CD4-positive, alpha-beta T cell treated with Interferon alpha-2 for 1 hour (primary cell): ENCODE data around the gene CRACR2A.

Source experiments
- DNase-seq, 2 donors: peaks; one replicate each; pipeline ENCODE4 v3.0.0-alpha.2; 2020 to 2022

Gene CRACR2A

DNA sequence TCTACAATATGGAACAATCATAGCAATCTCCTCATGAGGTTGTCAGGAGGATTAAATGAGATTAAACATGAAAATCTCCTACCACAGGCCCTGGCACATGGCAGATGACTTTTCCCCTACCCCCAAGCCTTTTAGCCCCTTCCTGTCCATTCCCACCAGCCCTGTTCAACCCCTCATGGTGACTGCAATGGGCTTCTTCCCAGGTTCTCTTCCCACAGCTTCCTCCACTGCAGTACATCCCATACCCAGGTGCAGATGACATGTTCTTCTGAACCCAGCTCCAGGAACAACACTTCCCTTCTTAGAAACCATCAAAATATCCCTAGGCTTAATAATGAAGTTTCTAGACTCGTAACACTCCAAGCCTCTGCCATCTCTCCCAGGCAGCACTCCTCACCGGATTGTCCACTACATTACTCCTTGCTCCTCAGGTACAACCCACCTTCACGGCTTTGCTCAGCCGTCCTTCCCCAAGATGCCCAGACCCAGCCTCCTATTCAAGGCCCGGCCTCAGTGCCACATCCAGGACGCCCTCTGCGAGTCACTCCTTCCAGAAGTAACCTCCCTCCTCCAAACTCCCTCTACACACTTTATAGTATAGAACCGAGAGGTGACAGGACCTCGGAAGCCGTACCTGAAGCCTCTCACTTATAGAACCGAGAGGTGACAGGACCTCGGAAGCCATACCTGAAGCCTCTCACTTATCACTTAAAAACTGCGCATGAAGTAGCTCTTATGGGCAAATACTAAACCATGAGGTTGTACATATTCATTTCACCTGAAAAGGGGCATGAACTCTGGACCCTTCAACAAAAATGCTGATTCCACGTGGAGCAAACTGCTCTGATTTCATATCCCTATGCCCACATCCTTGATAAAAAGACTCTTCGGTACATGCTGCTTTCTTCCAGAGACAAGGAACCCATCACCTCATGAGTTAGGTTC, 1.5 kb downstream of the CRACR2A start:
- no peak for DNase-seq

DNA sequence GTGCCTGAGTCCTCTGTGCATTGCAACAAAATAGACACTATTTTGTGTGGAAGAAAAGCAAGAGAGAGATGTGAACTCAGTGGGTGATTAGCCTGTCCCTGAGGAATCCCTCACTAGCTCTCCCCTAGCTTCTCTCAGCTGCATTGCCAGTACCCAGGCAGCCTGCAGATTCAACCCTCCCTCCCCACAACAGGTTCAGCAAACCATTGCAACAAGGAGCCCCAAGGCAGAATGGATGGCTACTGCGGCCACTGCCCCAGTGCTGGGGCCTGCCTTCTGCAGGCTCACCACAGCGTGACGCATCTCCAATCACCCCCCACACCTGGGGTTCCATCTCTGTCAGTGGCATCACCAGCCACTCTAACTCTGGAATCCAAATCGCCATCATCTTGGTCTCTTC, 2.3 kb downstream of the CRACR2A start:
- no peak for DNase-seq

DNA sequence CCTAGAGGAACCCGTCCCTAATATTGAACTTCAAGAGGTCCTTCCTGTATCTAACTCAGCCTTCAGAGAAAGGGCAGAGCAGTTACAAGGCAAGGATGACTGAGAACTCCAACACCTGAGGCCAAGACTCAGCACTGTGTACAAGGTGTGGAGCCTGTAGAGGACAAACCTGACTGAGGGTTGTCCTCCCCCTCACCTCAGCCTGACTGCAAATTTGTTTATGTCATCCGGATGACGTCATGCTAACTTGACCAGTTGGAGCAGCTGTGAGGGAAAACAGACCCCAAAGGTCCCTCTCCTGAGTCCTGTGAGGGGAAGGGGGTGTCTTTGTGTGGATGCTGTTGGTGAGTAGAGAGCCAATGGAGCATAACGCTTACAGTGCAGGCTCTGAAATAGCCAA, 4.3 kb downstream of the CRACR2A start:
- no peak for DNase-seq

DNA sequence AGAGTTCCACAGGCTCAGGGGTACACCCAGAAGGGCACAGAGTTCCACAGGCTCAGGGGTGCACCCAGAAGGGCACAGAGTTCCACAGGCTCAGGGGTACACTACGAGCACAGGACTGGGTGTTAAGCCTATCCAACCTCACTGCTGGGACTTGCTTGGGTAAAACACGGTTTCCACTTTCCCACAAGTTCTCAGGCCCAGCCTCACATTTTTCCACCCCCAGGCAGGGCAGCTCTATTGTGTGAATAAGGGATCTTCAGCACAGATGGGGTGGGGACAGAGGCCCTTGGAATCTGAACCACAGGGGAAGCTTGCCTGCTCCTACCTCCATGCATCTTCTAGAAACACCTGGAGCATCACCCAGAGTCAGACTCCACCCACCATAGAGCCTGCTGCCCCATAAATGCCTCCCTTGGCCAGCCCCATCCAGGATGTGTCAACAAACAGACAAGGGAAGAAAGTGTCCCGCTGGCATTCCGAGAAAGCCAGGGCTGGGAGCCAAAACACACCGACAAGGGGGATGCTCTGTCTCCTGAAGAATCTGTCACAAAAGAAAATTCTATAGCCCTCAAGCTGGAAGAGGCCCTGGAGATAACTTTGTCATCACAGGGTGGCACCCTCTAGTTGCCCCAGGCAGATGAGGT, 4.8 kb downstream of the CRACR2A start:
- DNase-seq = no peak

DNA sequence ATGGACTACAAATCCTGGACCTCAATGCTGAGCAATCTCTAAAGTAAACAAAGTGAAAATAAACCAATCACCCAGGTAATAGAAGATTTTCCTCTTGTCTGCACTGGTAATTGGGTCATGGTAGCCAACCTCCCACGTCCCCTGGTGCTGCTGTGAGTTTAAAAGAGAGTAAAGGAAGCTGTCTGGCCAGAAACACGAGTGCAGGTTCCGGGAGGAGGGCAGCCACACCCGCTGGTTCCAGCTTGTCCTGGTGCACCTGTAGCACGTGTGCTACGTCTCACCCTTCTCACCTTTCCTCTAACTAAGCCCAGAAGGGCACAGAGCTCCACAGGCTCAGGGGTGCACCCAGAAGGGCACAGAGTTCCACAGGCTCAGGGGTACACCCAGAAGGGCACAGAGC, 5.4 kb downstream of the CRACR2A start:
- peak in 1 of 2 donors; percentile 38 for DNase-seq

DNA sequence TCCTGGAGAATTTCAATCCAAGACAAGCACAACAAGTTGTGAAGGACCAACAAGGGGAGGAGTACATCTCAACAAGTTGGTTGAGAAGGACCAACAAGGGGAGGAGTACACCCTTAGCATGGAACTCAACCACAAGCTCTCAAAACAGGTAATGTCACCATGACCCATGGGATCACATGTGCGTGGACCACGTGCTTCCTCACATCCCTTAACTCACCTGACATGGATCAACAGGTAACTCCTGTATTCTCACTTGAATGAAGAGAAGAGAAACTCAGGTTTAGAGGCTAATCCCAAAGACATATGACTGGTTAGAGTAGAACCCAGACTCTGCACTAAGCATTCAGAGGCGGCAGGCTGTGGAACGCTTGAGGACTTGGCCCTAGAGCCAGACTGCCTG, 6.2 kb downstream of the CRACR2A start:
- no peak for DNase-seq

DNA sequence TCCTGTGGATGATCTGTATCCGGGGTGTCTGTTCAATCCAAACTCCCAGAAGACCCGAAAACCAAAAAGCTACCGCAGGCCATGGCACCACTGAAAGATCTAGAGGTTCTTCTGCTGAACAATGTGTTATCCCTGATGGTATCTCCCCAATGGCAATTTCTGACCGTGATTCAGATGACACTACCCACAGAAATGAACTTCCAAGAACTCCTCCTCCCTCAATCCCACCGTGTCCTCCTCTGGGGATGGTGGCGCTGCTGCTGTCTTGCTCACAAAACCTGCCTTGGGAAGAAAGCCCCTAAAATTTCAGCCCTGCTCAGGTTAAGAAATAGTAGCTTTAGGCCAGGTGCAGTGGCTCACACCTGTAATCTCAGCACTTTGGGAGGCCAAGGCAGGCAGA, 7.8 kb downstream of the CRACR2A start:
- no peak for DNase-seq

DNA sequence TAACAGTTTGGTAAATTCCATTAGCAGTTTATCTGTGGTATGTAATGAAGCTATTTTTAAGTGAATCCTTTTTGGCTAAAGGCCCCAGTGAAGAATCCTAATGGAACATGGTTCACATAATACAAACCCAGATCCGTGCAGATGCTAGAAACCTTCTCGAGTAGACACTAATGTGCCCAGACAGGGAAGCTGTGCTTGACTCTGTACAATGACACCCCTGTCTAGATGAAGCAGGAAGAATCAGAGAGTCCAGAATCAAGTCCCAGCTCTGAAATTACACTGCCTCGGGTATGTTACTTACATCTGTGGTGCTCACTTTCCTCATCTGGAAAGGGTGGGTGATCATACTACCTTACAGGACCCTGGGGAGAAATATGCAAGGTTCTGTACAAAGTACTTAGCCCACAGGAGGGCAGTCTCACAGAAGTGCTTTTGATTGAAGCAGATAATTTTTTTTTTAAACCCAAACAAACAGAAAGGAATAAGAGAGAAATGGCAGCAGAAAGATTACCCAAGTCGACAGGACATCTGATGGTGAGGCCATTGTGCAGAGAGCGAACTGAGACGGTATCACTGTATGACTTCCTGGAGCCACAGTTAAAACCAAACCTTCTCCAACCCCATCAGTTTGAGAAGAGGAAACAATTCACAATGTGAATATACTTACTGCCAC, 8.5 kb downstream of the CRACR2A start:
- peak in 1 of 2 donors; percentile 23 for DNase-seq

DNA sequence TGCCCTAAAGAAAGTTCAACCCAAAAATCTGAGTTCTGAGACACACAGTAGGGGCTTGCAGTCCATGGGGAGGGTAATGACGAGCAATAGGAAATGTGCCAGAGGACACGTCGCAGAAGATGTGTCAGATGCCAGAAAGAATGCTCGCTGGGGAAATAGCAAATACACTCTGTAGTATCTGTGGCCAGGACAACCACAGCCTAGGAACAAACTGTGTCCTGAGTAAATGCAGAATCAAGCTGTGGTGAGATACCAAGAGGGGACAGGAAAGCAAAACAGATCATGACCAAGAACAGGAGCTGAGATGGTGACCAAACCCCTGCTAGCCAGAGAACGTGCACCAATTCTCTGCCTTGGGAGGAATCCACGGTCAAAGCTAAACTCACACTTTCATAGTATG, 9.1 kb downstream of the CRACR2A start:
- no peak for DNase-seq

DNA sequence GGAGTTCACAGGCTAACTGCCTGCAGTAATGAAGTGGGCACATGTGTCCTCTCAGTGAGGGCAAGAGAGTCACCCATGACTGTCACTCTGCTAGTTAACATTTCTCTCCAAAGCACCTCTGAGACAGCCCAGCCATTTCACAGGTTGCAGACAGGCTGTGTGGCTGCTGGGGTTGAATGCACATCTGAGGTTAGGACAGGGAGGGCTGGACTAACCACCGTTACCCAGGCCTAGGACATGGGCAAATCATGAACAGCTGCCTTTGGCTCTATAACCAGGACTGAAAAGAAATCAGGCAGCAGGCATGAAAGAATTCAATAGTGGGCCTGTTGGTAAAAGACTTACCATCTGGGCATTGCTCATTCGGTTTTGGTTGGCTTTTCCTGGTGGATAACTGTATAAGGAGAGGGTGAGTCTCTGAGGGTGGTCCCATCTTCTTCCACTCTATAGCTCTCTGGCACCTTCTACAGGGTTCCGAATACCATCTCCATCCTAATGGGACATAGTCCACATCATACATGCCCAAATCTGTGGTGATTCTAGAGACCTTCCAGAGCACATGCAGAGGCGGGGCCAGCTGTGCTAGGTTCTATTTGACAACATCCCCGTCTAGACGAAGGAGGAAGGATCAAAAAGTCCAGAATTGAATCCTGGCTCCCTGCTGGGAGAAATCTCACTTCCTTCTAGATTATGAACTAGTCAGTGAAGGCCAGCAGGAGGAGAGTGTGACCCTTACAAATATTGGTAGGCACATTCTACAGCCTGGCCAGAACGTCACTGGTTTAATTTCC, 10.8 kb downstream of the CRACR2A start:
- no peak for DNase-seq

DNA sequence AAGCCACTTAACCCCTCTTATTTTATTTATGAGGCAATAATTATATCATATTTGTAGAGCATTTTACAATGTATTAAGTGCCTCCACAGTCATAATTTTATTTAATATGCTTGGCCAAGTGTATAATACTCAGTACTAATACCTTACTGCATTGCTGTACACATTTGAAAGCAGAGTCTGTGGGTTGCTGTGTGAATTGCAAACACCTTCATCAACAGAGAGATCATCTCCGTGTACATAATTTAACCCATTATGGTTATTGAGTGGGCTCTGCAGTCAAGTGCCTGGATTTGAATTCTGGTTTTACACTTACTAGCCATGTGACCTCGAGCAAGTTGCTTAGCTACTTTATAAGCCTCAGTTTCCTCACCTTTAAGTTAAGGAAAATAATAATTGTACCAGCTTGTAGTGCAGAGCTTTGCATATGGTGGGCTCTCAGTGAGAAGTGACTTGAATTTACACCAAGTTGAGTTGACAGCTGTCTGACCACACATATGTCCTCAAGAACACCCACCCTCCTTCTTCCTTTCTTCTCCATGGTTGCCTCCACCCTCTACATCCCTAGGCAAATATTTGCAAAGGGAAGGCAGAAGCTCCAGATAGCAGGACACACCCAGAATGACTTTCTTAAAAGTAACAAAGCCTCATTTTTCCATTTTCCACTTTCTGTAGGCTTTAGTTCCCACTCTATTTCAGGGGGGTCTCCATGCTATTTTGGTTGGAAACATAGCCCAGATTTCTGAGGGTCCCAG, 12.3 kb downstream of the CRACR2A start:
- DNase-seq = no peak

DNA sequence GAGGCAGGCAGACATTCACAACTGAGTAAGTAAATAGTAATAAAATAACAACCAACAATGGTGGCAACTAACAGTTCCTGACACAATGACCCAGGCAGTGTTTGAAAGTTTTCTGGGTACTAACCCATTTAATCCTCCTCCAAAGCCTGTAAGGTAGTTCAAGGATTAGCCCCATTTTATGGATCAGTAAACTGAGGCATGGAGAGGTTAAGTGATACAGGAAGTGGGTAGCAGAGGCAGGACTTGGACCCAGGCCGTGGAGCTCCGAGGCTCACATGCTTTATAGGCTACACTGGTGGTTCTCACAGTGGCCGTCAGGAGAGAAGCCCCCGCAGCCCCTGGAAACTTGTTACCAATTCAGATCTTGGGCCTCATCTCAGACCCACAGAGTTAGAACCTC, 17.5 kb downstream of the CRACR2A start:
- DNase-seq = no peak

DNA sequence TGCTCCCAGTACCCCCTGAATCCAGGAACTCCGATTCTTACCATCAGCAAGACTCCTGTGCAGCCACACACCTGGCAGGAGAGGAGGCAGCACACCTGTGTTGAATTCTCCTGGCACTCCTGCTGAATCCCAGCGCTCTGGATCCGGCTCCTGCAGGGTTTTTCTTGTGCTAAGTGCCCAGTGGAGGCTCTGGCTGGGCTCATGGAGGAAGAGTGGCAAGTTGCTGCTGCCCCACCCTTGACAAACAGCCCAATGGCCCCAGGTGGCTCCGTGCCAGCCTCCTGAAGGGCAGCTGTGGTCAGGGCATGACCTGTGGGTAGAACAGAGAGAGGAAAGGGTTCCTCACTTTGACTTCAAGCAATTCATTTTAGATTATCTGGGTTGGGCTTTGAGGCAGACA, 20.0 kb downstream of the CRACR2A start:
- no peak for DNase-seq

DNA sequence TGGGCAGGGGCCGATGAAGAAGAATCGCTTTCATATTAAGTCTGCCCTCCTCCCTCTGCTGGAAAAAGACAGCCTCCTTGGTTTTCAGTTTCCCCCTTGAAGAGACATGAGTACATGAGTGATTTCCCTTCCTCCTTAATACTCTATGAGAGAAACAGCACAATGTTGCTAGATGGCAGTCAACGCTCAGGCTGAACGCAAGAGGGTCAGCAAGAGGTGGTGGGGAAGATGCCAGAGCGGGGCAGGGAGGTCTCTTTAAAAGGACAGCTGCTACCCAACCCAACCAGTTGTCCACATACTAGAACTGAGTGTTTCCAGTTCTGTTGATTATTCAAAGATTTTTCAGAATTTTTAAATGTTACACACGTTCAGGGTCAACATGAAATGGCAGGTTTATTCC, 22.8 kb downstream of the CRACR2A start:
- no peak for DNase-seq

DNA sequence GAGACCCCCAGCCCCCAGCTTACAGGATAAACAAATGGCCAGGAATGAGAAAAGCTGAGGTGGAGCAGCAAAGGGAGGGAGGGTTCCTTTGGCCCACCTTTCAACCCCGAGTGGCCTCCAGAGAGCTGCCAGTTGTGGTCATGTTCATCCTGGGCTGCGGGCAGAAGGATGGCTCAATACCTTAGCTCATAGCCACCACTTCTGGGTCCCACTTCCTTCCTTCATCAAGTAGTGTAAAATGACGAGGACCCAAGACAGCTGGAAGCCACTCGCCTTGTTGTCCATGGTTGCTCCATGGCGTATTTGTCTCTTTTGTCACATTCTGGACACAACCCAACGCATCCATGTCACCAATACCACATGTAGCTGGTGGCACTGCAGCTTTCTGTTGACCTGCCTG, 24.2 kb downstream of the CRACR2A start:
- peak; percentile 30 to 43 for DNase-seq

DNA sequence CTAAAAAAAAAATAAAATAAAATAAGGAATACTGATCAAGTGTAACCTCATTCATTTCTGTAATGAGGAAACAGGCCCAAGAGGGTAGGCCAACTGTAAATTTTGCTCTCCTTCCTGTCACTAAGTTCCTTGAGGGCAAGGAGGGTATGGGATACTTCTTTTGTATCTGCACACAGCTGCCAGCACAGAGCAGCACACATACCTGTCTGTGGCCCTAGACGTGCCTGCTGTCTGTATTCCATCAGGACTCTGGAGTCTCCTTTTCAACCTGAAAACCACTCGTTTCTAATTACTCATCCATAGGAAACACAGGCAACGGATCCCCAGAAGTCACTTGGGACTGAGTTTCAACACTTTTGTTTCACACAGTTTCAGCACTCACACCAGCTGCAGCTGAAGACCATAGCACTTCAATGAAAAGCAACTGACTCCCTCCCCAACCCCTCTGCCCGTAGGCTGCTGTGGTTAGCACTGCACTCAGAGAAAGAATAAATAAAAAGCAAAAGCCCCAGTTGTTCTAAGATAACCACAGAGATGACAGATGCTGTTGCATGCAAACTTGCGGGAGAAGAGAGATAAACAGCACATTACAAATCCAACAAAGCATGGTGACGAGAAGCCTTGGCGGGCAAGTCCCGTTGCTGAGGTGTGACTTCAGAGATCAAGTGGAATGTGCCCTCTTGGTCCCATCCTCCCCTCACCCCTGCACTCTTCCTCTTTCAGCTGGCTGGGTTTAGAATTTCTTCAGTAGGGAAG, 24.9 kb downstream of the CRACR2A start:
- peak; percentile 25 to 45 for DNase-seq

DNA sequence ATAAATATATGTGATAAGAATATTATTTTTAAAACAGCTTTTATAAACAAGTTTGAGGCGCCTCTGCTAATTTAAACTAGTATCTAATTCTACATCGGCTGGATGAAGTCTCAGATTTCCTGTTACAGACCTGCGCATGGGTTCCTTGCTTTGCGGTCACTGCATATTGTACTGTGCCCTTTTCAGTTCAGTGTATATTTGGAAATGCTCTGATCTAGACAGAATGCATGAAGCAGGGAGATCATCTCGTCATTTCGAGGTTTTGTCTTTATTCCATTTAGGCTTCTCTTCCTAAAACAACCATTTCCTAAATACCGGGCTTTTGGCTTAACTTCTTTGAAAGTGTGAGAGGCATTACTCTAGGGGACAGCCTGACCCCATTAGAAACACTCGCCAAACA, 25.6 kb downstream of the CRACR2A start:
- no peak for DNase-seq

DNA sequence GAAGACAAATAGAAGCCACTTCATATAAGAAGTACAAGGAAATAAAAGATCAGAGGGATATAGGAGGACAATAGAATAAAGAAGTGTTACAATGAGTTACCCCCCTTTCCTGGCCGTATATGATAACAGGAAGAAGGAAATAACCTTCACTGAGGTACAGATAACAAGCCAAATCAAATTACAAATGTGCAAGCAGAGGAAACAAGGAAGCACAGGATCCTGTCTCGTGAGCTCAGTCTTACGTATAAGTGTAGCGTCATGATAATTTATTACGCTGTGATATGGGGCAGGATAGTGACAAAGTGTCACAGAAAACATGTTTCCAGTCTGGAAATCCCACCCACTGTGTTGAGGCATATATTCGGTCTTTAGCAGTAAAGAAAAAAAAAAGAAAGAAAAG, 26.5 kb downstream of the CRACR2A start:
- no peak for DNase-seq

DNA sequence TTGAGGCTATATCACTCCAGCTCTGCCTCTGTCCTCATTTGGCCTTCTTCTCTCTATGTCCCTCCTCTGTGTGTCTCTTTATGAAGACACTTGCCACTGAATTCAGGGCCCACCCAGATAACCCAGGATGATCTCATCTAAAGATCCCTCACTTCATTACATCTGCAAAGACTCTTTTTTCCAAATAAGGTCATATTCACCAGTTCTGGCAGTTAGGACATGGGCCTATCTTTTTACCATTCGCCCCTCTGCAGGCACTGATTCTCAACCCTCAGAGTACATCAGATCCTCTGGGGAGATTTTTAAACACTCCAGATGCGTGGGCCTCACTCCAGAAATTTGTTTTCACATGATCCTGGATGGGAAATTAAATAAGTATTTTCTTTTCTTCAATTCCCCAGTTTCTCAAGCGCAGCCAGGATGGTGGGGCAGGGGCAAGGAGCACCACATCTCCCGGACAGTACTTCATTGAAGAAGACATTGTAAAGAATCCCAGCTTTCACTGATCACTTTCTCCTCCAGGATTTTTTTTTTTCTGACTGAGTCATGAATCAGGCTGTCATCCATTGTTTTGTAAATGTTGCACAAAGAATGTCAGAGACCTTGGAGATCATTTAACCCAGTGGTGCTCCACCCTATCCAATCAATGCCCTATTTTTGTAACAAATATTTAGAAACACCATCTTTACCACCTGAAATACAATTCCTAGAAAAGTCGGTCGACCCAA, 27.4 kb downstream of the CRACR2A start:
- DNase-seq = no peak

DNA sequence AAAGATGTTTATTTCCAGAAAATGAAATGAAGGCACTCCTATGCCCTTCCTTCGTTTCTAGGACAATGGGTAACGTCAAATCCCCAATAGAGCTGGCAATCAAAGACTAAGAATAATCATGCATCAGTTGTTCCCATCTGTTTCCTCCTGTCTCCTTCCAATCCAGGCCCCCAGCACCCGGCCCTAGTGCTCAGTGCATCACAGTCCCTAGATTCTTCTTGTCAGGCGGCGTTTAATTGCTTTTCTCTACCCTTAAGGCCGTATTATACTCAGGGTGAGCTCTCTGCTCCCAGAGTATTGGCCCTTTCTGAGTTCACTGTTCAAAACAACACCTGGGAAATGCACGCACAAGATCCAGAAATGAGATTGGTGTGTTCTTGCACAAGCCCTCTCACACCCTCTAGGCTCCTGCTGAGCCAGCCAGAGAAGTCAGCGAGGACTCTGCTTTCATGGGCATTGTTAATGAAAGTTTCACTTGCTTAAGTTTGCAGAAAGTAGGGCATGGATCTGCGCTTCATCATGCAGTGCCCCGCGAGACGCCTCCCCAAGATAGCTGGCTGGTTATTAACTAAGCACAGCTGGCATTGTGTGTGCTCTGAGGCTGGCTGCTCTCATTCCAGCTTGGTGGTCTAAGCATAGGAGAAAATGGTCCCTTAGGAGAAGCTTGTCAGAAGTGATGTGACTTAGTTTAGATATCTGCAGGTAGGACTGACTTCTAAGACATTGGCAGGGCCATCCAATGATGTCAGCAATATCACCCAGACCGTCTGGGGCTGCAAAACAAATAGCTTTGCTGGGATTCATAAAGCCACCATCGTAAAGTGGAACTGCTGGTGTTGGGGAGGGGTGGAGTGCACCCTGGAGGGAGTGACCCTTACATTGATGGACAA, 28.7 kb downstream of the CRACR2A start:
- no peak for DNase-seq
